Smooth muscle cell (in vitro differentiated cells): ENCODE data around the gene MPO. TPM values are rescaled to one million over a fixed set of nuclear protein-coding genes. Genes with fewer than 3 reads are reported as not detected.

Source experiments
- DNase-seq: peaks from one replicate; lab custom pipeline; 2025; ENCODE audit not compliant: unreplicated experiment; lab: John Stamatoyannopoulos, UW
- H2AFZ ChIP-seq: fragments of 200-600 bp; sonication (generic); 2 replicates; pipeline ENCODE4 v1.6.0; 2016; ENCODE audit warnings: antibody characterized with exemption, low read depth, mild to moderate bottlenecking
- H3F3A ChIP-seq: fragments of 200-600 bp; sonication (generic); 2 replicates; pipeline ENCODE4 v1.6.0; 2017; ENCODE audit warnings: antibody characterized with exemption, low read depth
- H3K27ac ChIP-seq: fragments of 200-600 bp; sonication (generic); 2 replicates; pipeline ENCODE4 v1.5.1; 2016; ENCODE audit warnings: low read depth, mild to moderate bottlenecking
- H3K27me3 ChIP-seq: fragments of 200-600 bp; sonication (generic); 2 replicates; pipeline ENCODE4 v1.6.1; 2016; ENCODE audit warnings: low read depth, mild to moderate bottlenecking
- H3K36me3 ChIP-seq: fragments of 200-600 bp; sonication (generic); 2 replicates; pipeline ENCODE4 v1.5.1; 2016; ENCODE audit warnings: low read depth
- H3K4me1 ChIP-seq: fragments of 200-600 bp; sonication (generic); 2 replicates; pipeline ENCODE4 v1.5.1; 2016; ENCODE audit warnings: low read depth
- H3K4me2 ChIP-seq: fragments of 200-600 bp; sonication (generic); 2 replicates; pipeline ENCODE4 v1.6.0; 2016; ENCODE audit warnings: mild to moderate bottlenecking
- H3K4me3 ChIP-seq: fragments of 200-600 bp; sonication (generic); 2 replicates; pipeline ENCODE4 v1.5.1; 2016; ENCODE audit warnings: mild to moderate bottlenecking
- H3K79me2 ChIP-seq: fragments of 200-600 bp; sonication (generic); 2 replicates; pipeline ENCODE4 v1.6.0; 2016; ENCODE audit warnings: low read depth, mild to moderate bottlenecking
- H3K9ac ChIP-seq: fragments of 200-600 bp; sonication (generic); 2 replicates; pipeline ENCODE4 v1.6.0; 2016; ENCODE audit warnings: low read depth
- H3K9me3 ChIP-seq: fragments of 200-600 bp; sonication (generic); replicated peaks from 2 replicates; pipeline ENCODE4 v1.5.1; 2016; ENCODE audit warnings: low read depth
- H4K20me1 ChIP-seq: fragments of 200-600 bp; sonication (generic); 2 replicates; pipeline ENCODE4 v1.6.0; 2016; ENCODE audit warnings: low read depth
- CTCF ChIP-seq: fragments of 200-600 bp; sonication (generic); IDR thresholded peaks from 2 replicates; pipeline ENCODE4 v1.5.1; 2017; ENCODE audit warnings: borderline replicate concordance, mild to moderate bottlenecking, antibody characterized with exemption; ENCODE audit not compliant: insufficient read depth, poor library complexity, severe bottlenecking
- WGBS: methylation state at CpG from one replicate; pipeline ENCODE4 v1.1.7; 2016; ENCODE audit warnings: low lambda C conversion rate; 5-methylcytosine and 5-hydroxymethylcytosine counted together
- polyA plus RNA-seq: library from polyadenylated mRNA; unstranded; fragments of >200 nt; fragmentation: Nextera tagmentation; extraction: Ambion mirVana; gene quantifications from 2 replicates; pipeline ENCODE4 v1.2.1, GENCODE V29; 2016
- total RNA-seq: library from RNA; depleted of rRNA; stranded (reverse); fragments of >200 nt; gene quantifications from 2 replicates; pipeline ENCODE4 v1.2.3, GENCODE V29; 2014

The MPO gene
- total and polyA plus RNA-seq, 2 experiments from 2014 or later: 0.09 TPM; not detected in 1

GRCh38 chr17:58324056-58324408 lies 43.3 kb upstream of the MPO start:
- Histone ChIP-seq H4K20me1 (no peaks in the 10 kb centered on the region), H3K27ac (no peak overlapping the region), H3K4me2 (peak overlapping the region; percentile 99), H3K27me3 (no peaks in the 10 kb centered on the region), H3K79me2 (no peaks in the 10 kb centered on the region), H3K4me1 (peaks cover 24% of the 10 kb centered on the region), H3F3A (no peaks in the 10 kb centered on the region), H3K36me3 (no peaks in the 10 kb centered on the region), H2AFZ (peak overlapping the region; percentile 98), H3K9me3 (no peaks in the 10 kb centered on the region), H3K4me3 (peak overlapping the region; percentile 82), H3K9ac (peak overlapping the region; percentile 60)
- no peak for TF ChIP-seq CTCF
- 34% methylated on average over 12 of the region's 13 CpGs for WGBS
- DNase-seq: no peak

GRCh38 chr17:58323366-58324055 lies 42.8 kb upstream of the MPO start:
- no peak for DNase-seq
- Histone ChIP-seq H3K9me3 (no peaks in the 10 kb centered on the region), H3K4me1 (peaks cover 18% of the 10 kb centered on the region), H4K20me1 (no peaks in the 10 kb centered on the region), H3F3A (no peaks in the 10 kb centered on the region), H3K4me2 (peak overlapping the region; percentile 99), H2AFZ (peak overlapping the region; percentile 98), H3K9ac (peak overlapping the region; percentile 60), H3K79me2 (no peaks in the 10 kb centered on the region), H3K4me3 (peak overlapping the region; percentile 82), H3K27me3 (no peaks in the 10 kb centered on the region), H3K36me3 (no peaks in the 10 kb centered on the region), H3K27ac (no peak overlapping the region)
- no peak for TF ChIP-seq CTCF
- WGBS: 85% methylated on average over 8 of the region's 8 CpGs

GRCh38 chr17:58322581-58323185 lies 41.9 kb upstream of the MPO start:
- no peak for DNase-seq
- no peak for TF ChIP-seq CTCF
- Histone ChIP-seq H3K4me1 (peaks cover 12% of the 10 kb centered on the region), H3K4me3 (no peak overlapping the region), H3K4me2 (no peak overlapping the region), H3F3A (no peaks in the 10 kb centered on the region), H3K36me3 (no peaks in the 10 kb centered on the region), H3K9ac (no peak overlapping the region), H3K27ac (no peak overlapping the region), H4K20me1 (no peaks in the 10 kb centered on the region), H2AFZ (no peak overlapping the region), H3K9me3 (no peaks in the 10 kb centered on the region), H3K79me2 (no peaks in the 10 kb centered on the region), H3K27me3 (no peaks in the 10 kb centered on the region)
- WGBS: 98% methylated on average over 9 of the region's 9 CpGs
